Measurements from ENCODE around the gene PTPRG. TPM values are rescaled to one million over a fixed set of nuclear protein-coding genes. Genes with fewer than 3 reads are reported as not detected.

Gene PTPRG
- total RNA-seq, 3 donors from 2014 or later = 28.9 to 54.7 (median 40.4) TPM

DNA sequence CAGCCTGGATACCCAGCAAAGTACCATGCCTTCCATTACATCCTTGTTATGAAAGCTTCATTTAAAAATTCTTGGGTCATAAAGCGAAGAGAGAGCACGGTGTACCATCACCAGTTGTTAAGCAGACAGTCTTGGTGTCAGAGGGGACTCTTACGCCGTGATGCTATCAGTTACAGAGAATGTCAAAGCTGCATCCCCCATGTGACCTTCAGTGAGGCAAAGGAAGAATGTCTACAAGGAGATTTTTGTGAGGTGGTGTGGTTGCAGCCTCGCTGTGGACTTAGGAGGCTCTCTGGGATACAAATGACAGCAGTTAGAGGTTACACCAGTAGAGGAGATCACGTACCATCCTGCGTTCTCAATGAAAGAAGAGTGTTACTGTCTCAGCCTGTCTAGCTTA is 533.7 kb downstream of the PTPRG start:
- H3K4me1 ChIP-seq (ENCODE audit: low read depth) = no peaks in the 10 kb centered on the region
- no peak overlapping the region for H3K4me3 ChIP-seq
- no peaks in the 10 kb centered on the region for H3K36me3 ChIP-seq (ENCODE audit: low read depth)
- intact Hi-C loops (cut with DNase I, micrococcal nuclease) = no loop called here
- H3K9me3 ChIP-seq = no peaks in the 10 kb centered on the region
- TF ChIP-seq, protein P1, sequence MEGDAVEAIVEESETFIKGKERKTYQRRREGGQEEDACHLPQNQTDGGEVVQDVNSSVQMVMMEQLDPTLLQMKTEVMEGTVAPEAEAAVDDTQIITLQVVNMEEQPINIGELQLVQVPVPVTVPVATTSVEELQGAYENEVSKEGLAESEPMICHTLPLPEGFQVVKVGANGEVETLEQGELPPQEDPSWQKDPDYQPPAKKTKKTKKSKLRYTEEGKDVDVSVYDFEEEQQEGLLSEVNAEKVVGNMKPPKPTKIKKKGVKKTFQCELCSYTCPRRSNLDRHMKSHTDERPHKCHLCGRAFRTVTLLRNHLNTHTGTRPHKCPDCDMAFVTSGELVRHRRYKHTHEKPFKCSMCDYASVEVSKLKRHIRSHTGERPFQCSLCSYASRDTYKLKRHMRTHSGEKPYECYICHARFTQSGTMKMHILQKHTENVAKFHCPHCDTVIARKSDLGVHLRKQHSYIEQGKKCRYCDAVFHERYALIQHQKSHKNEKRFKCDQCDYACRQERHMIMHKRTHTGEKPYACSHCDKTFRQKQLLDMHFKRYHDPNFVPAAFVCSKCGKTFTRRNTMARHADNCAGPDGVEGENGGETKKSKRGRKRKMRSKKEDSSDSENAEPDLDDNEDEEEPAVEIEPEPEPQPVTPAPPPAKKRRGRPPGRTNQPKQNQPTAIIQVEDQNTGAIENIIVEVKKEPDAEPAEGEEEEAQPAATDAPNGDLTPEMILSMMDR (IDR thresholded peaks at IDR 0.05) = no peak
- DNase-seq = no peak
- no peak for ATAC-seq

DNA sequence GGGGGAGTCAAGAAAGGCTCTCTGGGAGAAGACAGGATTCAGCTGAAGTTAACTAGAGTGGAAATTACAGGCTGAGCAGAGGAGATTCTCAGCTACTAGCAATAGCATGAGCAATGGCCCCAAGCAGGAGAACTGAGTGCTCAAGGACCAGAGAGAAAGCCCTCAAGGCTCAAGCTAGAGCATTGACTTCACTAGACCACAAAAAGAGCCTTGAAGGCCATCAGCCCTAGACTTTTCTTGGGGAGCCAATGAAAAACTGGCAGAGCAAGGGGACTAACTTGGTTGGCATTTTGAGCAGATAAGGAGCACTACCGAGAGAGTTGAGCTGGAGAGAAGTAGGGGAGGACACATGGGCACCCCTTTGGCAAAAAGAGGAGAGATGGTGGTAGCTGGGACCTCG is 534.4 kb downstream of the PTPRG start:
- H3K4me3 ChIP-seq = no peak overlapping the region
- no peaks in the 10 kb centered on the region for H3K36me3 ChIP-seq (ENCODE audit: low read depth)
- no peaks in the 10 kb centered on the region for H3K4me1 ChIP-seq (ENCODE audit: low read depth)
- intact Hi-C loops (cut with DNase I, micrococcal nuclease) = no loop called here
- DNase-seq = no peak
- H3K9me3 ChIP-seq = no peaks in the 10 kb centered on the region
- TF ChIP-seq, protein P1 (IDR thresholded peaks at IDR 0.05) = no peak
- no peak for ATAC-seq

DNA sequence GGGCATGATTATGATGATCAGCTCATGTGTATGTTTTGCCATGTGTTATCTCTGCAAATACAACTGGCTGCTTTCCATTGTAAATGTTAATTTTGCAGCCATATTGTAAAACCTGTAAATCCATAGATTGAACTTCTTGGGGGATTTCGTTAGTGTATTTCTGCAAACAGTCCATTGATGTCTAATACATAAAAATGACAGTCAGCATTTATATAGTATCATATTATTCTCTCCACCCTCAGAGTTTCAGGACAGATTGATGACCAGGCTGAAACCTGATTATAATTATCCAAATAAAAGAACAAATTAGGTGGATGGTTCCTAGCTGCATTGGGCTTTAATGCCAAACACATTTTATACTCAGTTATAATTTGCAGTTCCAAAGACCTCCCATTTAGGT is 535.1 kb downstream of the PTPRG start:
- no peaks in the 10 kb centered on the region for H3K36me3 ChIP-seq (ENCODE audit: low read depth)
- ATAC-seq = no peak
- H3K4me1 ChIP-seq (ENCODE audit: low read depth) = no peaks in the 10 kb centered on the region
- DNase-seq = no peak
- no peak overlapping the region for H3K4me3 ChIP-seq
- H3K9me3 ChIP-seq = no peaks in the 10 kb centered on the region
- TF ChIP-seq, protein P1 (IDR thresholded peaks at IDR 0.05) = no peak
- intact Hi-C loops (cut with DNase I, micrococcal nuclease) = no loop called here

DNA sequence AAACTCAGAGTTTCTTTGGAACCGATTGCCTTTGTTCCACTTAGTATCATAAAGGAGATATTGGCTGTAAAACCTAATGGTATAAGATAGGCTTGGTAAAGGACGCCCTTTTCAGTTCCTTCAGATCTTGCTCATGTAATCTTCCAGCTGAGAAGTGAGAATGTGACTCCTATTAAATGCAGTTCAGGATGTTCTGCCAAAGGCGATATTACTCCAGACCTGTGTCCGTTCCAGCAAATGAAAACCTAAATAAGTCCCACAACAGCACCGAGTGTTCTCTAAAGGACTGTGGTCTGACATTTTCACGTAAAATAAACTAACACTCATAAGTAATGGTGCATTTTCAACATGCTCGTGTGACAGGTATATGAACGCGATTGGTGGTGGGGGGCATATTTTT is 535.8 kb downstream of the PTPRG start:
- ATAC-seq (no peak), DNase-seq (no peak)
- H3K36me3 ChIP-seq (ENCODE audit: low read depth) = no peaks in the 10 kb centered on the region
- TF ChIP-seq, protein P1 (IDR thresholded peaks at IDR 0.05) = no peak
- intact Hi-C loops (cut with DNase I, micrococcal nuclease) = no loop called here
- H3K4me1 ChIP-seq (ENCODE audit: low read depth) = no peaks in the 10 kb centered on the region
- no peak overlapping the region for H3K4me3 ChIP-seq
- no peaks in the 10 kb centered on the region for H3K9me3 ChIP-seq

DNA sequence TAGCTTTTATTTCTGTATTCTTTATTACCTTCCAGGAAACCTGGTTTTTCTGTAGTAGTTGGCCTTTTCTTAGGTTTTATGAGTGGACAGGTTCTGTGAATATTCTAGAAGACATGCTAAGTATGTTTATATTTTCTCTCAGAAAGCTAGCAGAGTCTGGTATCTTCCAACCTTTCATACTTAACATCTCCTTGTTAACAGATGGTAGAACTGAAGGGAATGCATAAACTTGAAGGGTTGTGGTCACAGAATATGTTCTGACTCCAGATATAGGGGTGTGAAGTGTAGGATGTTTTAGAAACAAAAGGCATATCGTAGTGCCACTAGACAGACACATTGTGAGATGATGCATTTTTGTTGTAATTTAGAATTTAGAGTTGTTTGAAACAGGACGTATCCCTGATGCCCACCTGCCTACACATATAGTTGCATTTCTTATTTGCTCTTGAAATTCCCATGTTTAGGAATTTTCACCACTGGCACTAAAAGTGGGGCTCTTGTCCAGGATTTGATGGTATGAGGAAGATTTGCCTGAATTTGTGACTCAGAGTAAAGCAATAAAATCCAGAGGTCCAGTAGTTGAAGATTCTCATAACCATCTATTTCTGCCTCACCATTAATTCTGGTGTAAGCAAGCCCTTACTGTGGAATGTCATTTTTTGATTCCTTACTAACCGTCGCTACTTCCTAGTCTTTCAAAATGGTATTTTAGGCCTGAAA is 537.4 kb downstream of the PTPRG start:
- Histone ChIP-seq H3K4me1 (ENCODE audit: low read depth) (no peaks in the 10 kb centered on the region), H3K36me3 (ENCODE audit: low read depth) (no peaks in the 10 kb centered on the region), H3K4me3 (no peak overlapping the region), H3K9me3 (no peaks in the 10 kb centered on the region)
- TF ChIP-seq, protein P1 (IDR thresholded peaks at IDR 0.05) = no peak
- ATAC-seq (no peak), DNase-seq (no peak)
- intact Hi-C loops (cut with DNase I, micrococcal nuclease) = no loop called here

Data from mucosa of descending colon (tissue), 3 donors.